ENCODE data around the gene ZNF782.

GRCh38 chr9:96771124-96771523 lies 83.2 kb downstream of the ZNF782 start:
- no peak for TF ChIP-seq POLR2A (IDR thresholded peaks at IDR 0.05; ENCODE audit: low read length)
- TF ChIP-seq GATA1 (IDR thresholded peaks at IDR 0.05; ENCODE audit: low read depth, low read length), result no peak
